ENCODE data around the gene C5orf24. TPM values are rescaled to one million over a fixed set of nuclear protein-coding genes. Genes with fewer than 3 reads are reported as not detected.

The C5orf24 gene
- total RNA-seq, 3 donors from 2014 or later = 23.7 to 48.6 (median 30.5) TPM

DNA sequence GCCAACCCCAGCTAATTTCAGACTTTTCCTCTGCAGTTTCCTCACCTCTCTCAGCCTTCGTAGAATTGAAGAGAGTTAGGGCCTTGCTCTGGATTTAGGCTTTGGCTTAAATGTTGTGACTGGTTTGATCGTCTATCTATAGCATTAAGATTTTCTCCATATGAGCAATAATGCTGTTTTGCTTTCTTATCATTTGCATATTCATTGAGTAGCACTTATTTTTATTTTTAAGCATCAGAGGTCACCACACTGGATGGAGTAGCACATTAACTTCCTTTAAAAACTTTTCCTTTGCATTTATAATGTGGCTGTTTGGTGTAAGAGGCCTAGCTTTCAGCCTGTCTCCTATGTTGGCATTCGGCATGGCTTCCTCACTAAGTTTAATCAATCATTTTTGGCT is 46.5 kb downstream of the C5orf24 start:
- no peaks in the 10 kb centered on the region for H3K9me3 ChIP-seq
- no peaks in the 10 kb centered on the region for H3K4me1 ChIP-seq (ENCODE audit: low read depth)
- TF ChIP-seq CTCF (IDR thresholded peaks at IDR 0.05) = no peak
- H3K4me3 ChIP-seq = no peak overlapping the region
- H3K36me3 ChIP-seq (ENCODE audit: low read depth) = no peaks in the 10 kb centered on the region
- intact Hi-C loops (cut with DNase I, micrococcal nuclease) = no loop called here
- DNase-seq = no peak
- ATAC-seq = no peak

GRCh38 chr5:134892926-134893325 is 47.2 kb downstream of the C5orf24 start:
- Histone ChIP-seq H3K9me3 (no peaks in the 10 kb centered on the region), H3K4me1 (ENCODE audit: low read depth) (no peaks in the 10 kb centered on the region), H3K4me3 (no peak overlapping the region), H3K36me3 (ENCODE audit: low read depth) (no peaks in the 10 kb centered on the region)
- intact Hi-C loops (cut with DNase I, micrococcal nuclease) = no loop called here
- TF ChIP-seq CTCF (IDR thresholded peaks at IDR 0.05) = no peak
- ATAC-seq = no peak
- DNase-seq = no peak

DNA sequence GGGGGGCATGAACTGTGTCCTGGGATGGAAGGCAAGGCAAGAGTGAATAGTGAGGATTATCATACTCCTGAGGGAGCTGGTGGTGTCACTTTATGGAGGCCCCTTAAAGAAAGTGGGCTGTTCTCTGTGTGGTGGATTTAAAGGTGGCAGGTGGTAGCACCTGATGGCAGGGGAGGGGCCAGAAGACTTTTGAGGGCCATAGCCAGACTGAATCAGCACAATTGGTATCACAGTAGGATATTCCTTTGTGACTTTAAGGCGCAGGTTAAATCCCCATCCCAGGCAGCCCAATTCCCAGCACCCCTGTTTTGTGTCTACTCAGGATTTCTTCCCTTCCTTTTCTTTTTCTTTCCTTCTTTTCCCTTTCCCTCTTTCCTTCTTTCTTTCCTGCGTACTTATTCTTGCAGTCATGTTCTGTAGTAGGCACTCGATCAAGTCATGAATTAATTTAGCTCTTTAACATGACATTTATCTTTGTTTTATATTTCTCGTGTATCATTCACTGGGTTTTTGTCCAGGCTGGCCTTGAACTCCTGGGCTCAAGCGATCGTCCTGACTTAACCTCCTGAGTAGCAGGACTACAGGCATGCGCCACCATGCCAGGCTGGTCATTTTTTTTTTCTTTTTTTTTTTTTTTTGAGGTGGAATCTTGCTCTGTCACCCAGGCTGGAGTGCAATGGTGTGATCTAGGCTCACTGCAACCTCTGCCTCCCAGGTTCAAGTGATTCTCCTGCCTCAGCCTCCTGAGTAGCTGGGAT is 48.2 kb downstream of the C5orf24 start:
- Histone ChIP-seq H3K9me3 (no peaks in the 10 kb centered on the region), H3K4me1 (ENCODE audit: low read depth) (no peaks in the 10 kb centered on the region), H3K4me3 (no peak overlapping the region), H3K36me3 (ENCODE audit: low read depth) (no peaks in the 10 kb centered on the region)
- no peak for DNase-seq
- intact Hi-C loops (cut with DNase I, micrococcal nuclease) = no loop called here
- TF ChIP-seq CTCF (IDR thresholded peaks at IDR 0.05) = no peak
- no peak for ATAC-seq

DNA sequence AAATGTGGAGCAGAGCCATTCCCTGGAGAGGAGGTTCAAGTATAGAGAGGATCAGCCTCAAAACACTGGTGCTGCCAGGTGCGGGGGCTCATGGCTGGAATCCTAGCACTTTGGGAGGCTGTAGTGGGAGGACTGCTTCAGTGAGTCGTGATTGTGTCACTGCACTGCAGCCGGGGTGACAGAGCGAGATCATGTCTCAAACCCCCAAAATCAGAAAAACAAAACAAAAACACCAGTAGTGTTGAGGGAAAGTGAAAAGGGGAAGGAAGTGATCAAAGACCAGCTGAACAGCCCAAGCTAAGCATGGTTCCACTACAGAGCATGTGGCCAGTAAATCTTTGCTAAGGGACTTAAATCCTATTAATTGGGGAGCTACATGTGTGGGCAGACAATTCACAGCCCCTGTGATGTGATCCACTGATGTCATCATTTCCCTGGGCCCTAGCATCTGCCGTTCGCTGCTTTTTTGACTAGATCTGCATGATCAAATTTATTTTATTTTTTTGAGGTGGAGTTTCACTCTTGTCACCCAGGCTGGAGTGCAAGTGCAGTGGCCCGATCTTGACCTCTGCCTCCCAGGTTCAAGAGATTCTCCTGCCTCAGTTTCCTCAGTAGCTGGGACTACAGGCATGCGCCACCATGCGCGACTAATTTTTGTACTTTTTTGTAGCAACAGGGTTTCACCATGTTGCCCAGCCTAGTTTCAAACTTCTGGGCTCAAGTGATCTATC is 56.5 kb downstream of the C5orf24 start:
- ATAC-seq (no peak), DNase-seq (no peak)
- H3K4me1 ChIP-seq (ENCODE audit: low read depth) = no peaks in the 10 kb centered on the region
- no peaks in the 10 kb centered on the region for H3K9me3 ChIP-seq
- no peaks in the 10 kb centered on the region for H3K36me3 ChIP-seq (ENCODE audit: low read depth)
- intact Hi-C loops (cut with DNase I, micrococcal nuclease) = no loop called here
- H3K4me3 ChIP-seq = no peak overlapping the region
- no peak for TF ChIP-seq CTCF (IDR thresholded peaks at IDR 0.05)

- ATAC-seq (peak; percentile 94), DNase-seq (peak; percentile 94 to 98 (median 96))
- Histone ChIP-seq H3K4me3 (peak within 1 kb of the TSS; percentile 74), H3K4me1 (ENCODE audit: low read depth) (no peaks in the 10 kb centered on the region), H3K9me3 (no peaks in the 10 kb centered on the region), H3K36me3 (ENCODE audit: low read depth) (no peaks in the 10 kb centered on the region)
- intact Hi-C loops (cut with DNase I, micrococcal nuclease) = no loop called here
- TF ChIP-seq CTCF (IDR thresholded peaks at IDR 0.05) = peak; percentile 91
Measured at GRCh38 chr5:134904610-134905245, 59.0 kb downstream of the C5orf24 start, which contains the start of gene PCBD2. Gene PCBD2 (plus strand): TSS chr5:134905131. CDS start chr5:134905140, 9 bp downstream.

Data from mucosa of descending colon (tissue), 3 donors.